ENCODE data around the gene NLGN1.

- TF ChIP-seq POLR2A (IDR thresholded peaks at IDR 0.05), result no peak
- TF ChIP-seq, protein P1, sequence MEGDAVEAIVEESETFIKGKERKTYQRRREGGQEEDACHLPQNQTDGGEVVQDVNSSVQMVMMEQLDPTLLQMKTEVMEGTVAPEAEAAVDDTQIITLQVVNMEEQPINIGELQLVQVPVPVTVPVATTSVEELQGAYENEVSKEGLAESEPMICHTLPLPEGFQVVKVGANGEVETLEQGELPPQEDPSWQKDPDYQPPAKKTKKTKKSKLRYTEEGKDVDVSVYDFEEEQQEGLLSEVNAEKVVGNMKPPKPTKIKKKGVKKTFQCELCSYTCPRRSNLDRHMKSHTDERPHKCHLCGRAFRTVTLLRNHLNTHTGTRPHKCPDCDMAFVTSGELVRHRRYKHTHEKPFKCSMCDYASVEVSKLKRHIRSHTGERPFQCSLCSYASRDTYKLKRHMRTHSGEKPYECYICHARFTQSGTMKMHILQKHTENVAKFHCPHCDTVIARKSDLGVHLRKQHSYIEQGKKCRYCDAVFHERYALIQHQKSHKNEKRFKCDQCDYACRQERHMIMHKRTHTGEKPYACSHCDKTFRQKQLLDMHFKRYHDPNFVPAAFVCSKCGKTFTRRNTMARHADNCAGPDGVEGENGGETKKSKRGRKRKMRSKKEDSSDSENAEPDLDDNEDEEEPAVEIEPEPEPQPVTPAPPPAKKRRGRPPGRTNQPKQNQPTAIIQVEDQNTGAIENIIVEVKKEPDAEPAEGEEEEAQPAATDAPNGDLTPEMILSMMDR (IDR thresholded peaks at IDR 0.05), result no peak
Measured at GRCh38 chr3:173869766-173870165, 472.2 kb downstream of the NLGN1 start.

Data from suprapubic skin (tissue), 3 donors.